ENCODE results near the gene C1orf74. TPM values are rescaled to one million over a fixed set of nuclear protein-coding genes. Genes with fewer than 3 reads are reported as not detected.

C1orf74 gene
- total RNA-seq, 1 experiment from 2014 or later, result 4.6 TPM

DNA sequence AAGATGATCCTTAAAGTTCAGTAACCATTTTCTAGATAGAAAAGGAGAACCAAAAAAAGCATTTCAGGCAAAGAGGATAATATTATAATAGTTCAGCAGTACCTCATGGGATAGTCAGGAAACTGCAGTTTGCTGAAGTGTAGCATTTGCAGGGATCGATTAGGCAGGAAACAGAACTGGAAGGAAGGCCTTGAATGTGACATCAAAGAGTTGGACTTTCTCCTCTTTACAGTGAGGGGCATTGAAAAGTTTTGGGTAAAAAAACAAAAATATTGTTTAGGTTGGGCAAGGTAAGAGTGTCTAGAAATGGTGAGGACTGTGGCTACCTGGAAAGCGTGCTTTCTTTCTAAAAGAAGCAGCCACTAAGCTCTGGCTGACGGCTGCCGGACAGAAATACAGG, 29.5 kb upstream of the C1orf74 start (continued):
- TF ChIP-seq ZNF416 (CRISPR knock-in tag; IDR thresholded peaks at IDR 0.05) (no peak), TEAD1 (CRISPR knock-in tag; IDR thresholded peaks at IDR 0.05) (no peak)
- TF ChIP-seq, protein P1, sequence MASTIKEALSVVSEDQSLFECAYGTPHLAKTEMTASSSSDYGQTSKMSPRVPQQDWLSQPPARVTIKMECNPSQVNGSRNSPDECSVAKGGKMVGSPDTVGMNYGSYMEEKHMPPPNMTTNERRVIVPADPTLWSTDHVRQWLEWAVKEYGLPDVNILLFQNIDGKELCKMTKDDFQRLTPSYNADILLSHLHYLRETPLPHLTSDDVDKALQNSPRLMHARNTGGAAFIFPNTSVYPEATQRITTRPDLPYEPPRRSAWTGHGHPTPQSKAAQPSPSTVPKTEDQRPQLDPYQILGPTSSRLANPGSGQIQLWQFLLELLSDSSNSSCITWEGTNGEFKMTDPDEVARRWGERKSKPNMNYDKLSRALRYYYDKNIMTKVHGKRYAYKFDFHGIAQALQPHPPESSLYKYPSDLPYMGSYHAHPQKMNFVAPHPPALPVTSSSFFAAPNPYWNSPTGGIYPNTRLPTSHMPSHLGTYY (CRISPR knock-in tag; IDR thresholded peaks at IDR 0.05), result no peak
- TF ChIP-seq, protein P2, sequence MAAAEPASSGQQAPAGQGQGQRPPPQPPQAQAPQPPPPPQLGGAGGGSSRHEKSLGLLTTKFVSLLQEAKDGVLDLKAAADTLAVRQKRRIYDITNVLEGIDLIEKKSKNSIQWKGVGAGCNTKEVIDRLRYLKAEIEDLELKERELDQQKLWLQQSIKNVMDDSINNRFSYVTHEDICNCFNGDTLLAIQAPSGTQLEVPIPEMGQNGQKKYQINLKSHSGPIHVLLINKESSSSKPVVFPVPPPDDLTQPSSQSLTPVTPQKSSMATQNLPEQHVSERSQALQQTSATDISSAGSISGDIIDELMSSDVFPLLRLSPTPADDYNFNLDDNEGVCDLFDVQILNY (CRISPR knock-in tag; IDR thresholded peaks at IDR 0.05), result no peak
- TF ChIP-seq, protein P3, sequence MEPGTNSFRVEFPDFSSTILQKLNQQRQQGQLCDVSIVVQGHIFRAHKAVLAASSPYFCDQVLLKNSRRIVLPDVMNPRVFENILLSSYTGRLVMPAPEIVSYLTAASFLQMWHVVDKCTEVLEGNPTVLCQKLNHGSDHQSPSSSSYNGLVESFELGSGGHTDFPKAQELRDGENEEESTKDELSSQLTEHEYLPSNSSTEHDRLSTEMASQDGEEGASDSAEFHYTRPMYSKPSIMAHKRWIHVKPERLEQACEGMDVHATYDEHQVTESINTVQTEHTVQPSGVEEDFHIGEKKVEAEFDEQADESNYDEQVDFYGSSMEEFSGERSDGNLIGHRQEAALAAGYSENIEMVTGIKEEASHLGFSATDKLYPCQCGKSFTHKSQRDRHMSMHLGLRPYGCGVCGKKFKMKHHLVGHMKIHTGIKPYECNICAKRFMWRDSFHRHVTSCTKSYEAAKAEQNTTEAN (CRISPR knock-in tag; IDR thresholded peaks at IDR 0.05), result no peak

DNA sequence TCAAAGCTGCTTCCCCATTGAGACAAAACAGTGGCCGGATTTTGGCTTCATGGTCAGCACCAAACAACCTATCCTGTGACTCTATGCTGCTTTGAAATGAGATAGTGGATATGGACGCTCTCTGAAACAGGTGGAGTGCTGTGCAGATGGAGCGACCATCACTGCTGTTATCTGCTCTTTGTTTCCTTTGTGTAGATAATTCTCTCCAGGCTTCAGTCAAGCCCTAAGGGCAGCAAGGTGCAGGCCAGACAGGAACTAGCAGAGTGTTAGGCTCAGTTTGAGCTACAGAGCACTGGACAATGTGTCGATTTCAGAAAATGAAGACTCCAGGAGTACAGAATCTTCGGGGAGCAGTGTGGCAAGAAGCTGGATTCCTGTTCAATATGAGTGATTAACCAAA, 26.4 kb upstream of the C1orf74 start:
- H3K4me3 Mint-ChIP-seq, result no peak overlapping the region
- DNase-seq (ENCODE audit: low spot score) (no peak), ATAC-seq (no peak)
- H3K27ac Mint-ChIP-seq, result no peak overlapping the region
- TF ChIP-seq RORB (CRISPR knock-in tag; IDR thresholded peaks at IDR 0.05) (no peak), PRRX2 (CRISPR knock-in tag; IDR thresholded peaks at IDR 0.05) (no peak), JUN (CRISPR knock-in tag; IDR thresholded peaks at IDR 0.05) (no peak), ETV6 (CRISPR knock-in tag; IDR thresholded peaks at IDR 0.05) (no peak), SMAD3 (CRISPR knock-in tag; IDR thresholded peaks at IDR 0.05; ENCODE audit: borderline replicate concordance) (no peak), CREB1 (CRISPR knock-in tag; IDR thresholded peaks at IDR 0.05) (no peak), CREM (CRISPR knock-in tag; IDR thresholded peaks at IDR 0.05) (no peak), EMX1 (CRISPR knock-in tag; IDR thresholded peaks at IDR 0.05) (no peak), GRHL2 (CRISPR knock-in tag; IDR thresholded peaks at IDR 0.05; ENCODE audit: insufficient replicate concordance, severe bottlenecking) (no peak), ATF1 (CRISPR knock-in tag; IDR thresholded peaks at IDR 0.05) (no peak), FOXK1 (CRISPR knock-in tag; IDR thresholded peaks at IDR 0.05) (no peak), ZNF121 (CRISPR knock-in tag; IDR thresholded peaks at IDR 0.05) (no peak), NR2C2 (CRISPR knock-in tag; IDR thresholded peaks at IDR 0.05) (no peak)
- TF ChIP-seq, protein P4, sequence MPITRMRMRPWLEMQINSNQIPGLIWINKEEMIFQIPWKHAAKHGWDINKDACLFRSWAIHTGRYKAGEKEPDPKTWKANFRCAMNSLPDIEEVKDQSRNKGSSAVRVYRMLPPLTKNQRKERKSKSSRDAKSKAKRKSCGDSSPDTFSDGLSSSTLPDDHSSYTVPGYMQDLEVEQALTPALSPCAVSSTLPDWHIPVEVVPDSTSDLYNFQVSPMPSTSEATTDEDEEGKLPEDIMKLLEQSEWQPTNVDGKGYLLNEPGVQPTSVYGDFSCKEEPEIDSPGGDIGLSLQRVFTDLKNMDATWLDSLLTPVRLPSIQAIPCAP (CRISPR knock-in tag; IDR thresholded peaks at IDR 0.05), result no peak
- TF ChIP-seq, protein P5, sequence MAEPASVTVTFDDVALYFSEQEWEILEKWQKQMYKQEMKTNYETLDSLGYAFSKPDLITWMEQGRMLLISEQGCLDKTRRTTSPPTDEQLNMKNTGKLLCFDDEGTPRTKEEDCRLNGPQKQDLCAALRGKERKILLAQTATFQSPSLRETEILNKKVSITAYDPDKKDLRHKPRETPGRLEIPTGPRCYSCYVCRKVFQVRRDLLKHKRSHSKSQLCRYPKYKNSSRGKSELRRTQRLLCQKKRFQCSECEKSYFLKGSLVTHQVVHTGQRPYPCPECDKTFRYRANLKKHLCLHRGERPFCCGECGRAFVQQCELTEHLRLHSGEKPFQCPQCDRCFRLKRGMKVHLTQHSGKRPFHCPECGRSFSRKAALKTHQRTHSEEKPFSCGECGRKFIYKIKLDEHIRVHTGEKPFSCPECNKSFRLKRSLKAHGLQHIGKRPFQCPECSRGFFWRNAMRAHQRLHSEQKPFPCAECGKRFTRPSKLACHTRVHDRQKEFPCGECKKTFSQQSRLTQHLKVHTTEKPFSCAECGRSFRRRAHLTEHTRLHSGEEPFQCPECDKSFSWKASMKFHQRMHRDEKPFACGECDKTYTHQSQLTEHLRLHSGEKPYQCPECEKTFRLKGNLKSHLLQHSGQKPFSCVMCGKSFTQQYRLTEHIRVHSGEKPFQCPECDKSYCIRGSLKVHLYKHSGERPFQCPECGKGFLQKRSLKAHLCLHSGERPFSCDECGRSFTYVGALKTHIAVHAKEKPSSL (CRISPR knock-in tag; conservative IDR thresholded peaks at IDR 0.05), result no peak
- TF ChIP-seq, protein P6, sequence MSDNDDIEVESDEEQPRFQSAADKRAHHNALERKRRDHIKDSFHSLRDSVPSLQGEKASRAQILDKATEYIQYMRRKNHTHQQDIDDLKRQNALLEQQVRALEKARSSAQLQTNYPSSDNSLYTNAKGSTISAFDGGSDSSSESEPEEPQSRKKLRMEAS (CRISPR knock-in tag; IDR thresholded peaks at IDR 0.05), result no peak
- TF ChIP-seq, protein P7, sequence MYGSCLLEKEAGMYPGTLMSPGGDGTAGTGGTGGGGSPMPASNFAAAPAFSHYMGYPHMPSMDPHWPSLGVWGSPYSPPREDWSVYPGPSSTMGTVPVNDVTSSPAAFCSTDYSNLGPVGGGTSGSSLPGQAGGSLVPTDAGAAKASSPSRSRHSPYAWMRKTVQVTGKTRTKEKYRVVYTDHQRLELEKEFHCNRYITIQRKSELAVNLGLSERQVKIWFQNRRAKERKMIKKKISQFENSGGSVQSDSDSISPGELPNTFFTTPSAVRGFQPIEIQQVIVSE (CRISPR knock-in tag; IDR thresholded peaks at IDR 0.05; ENCODE audit: borderline replicate concordance), result no peak
- TF ChIP-seq, protein P8, sequence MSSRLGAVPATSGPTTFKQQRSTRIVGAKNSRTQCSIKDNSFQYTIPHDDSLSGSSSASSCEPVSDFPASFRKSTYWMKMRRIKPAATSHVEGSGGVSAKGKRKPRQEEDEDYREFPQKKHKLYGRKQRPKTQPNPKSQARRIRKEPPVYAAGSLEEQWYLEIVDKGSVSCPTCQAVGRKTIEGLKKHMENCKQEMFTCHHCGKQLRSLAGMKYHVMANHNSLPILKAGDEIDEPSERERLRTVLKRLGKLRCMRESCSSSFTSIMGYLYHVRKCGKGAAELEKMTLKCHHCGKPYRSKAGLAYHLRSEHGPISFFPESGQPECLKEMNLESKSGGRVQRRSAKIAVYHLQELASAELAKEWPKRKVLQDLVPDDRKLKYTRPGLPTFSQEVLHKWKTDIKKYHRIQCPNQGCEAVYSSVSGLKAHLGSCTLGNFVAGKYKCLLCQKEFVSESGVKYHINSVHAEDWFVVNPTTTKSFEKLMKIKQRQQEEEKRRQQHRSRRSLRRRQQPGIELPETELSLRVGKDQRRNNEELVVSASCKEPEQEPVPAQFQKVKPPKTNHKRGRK (CRISPR knock-in tag; IDR thresholded peaks at IDR 0.05; ENCODE audit: borderline replicate concordance), result no peak
- TF ChIP-seq, protein P9, sequence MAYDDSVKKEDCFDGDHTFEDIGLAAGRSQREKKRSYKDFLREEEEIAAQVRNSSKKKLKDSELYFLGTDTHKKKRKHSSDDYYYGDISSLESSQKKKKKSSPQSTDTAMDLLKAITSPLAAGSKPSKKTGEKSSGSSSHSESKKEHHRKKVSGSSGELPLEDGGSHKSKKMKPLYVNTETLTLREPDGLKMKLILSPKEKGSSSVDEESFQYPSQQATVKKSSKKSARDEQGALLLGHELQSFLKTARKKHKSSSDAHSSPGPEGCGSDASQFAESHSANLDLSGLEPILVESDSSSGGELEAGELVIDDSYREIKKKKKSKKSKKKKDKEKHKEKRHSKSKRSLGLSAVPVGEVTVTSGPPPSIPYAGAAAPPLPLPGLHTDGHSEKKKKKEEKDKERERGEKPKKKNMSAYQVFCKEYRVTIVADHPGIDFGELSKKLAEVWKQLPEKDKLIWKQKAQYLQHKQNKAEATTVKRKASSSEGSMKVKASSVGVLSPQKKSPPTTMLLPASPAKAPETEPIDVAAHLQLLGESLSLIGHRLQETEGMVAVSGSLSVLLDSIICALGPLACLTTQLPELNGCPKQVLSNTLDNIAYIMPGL (CRISPR knock-in tag; IDR thresholded peaks at IDR 0.05), result no peak
- H3K36me3 Mint-ChIP-seq, result no peaks in the 10 kb centered on the region
- peaks cover 3% of the 10 kb centered on the region for H3K27me3 Mint-ChIP-seq (ENCODE audit: low read depth)
- CTCF ChIA-PET, result interaction anchor here (0.9 to 1.3 kb wide), 4 partner anchors 12 to 564 kb away, joined by 3 read pairs; no protein-coding TSS in a partner anchor
- POLR2A ChIA-PET, result no interaction called here
- no peaks in the 10 kb centered on the region for H3K9me3 Mint-ChIP-seq
- peaks cover 9% of the 10 kb centered on the region; the same call in 1 of the 2 replicates for H3K4me1 Mint-ChIP-seq

Measured in WTC11 (cell line).